NCI-H187 (cell line): ENCODE results near the gene LCP2.

Experiments
- DNase-seq, 2 experiments: peaks; one replicate each; lab custom pipeline; 2025; lab: John Stamatoyannopoulos, UW

Gene LCP2

DNA sequence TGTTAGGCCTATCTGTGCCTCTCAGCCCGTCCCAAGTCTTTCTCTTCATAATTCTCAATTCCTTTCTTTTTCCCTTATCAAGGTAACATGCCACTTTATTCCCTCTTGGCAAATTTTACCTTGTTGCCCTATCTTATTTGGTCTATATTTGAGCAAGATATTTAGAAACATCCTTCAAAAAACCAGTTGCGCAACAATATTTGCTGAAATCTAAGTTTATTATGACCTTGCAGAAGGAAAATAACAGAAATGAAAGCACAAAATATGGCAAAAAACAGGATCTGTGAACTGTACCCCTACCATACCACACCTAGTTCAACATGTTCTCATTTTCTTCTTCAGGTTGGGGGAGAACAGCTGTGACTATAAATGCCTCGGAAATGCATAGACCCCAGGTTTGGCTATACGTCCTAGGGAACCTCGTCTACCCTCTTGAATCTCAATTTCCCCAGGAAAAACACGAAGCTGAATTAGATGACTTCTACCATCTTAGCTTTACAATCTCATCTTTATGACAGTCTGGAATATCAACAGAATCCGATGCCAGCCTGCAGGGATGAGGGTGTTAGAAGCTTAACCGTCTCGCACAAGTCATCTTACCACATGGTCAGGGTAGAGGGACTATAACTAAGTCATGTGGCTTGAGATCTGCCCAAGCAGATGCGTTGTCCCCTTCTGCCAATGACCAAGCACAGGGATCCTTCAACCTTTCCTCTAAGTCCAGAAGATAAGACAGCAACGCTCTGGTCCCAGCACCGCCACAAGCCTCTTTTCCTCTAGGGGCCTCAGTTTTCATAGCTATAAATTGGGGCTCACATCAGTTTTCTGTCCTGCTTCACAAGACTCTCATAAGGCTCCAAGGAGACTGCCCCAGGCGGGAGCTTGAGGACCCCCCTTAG, 1.3 kb downstream of the LCP2 start:
- no peak for DNase-seq

DNA sequence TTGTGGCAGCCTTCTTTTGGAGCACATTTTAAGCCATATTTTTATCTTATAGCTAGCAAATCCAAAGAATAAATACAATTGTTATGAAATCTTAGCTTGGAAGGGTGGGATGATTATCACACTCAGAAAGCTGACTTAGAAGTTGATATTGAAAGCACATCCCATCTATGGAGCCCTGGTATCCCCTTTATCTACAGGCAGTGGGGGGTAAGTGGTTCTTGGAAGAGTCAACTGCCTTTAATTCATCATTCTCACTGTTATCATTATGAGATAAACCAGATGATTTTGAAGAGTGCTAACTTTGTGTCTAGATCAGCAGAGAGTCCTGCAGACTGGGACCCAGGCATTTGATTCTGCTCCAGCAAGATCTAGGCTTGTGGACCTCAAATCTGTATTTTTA, 3.0 kb downstream of the LCP2 start:
- DNase-seq, result no peak

GRCh38 chr5:170294057-170294456, 3.5 kb downstream of the LCP2 start:
- no peak for DNase-seq

- DNase-seq, result no peak
These were observed 4.3 kb downstream of the LCP2 start for GRCh38 chr5:170293273-170293672.

DNA sequence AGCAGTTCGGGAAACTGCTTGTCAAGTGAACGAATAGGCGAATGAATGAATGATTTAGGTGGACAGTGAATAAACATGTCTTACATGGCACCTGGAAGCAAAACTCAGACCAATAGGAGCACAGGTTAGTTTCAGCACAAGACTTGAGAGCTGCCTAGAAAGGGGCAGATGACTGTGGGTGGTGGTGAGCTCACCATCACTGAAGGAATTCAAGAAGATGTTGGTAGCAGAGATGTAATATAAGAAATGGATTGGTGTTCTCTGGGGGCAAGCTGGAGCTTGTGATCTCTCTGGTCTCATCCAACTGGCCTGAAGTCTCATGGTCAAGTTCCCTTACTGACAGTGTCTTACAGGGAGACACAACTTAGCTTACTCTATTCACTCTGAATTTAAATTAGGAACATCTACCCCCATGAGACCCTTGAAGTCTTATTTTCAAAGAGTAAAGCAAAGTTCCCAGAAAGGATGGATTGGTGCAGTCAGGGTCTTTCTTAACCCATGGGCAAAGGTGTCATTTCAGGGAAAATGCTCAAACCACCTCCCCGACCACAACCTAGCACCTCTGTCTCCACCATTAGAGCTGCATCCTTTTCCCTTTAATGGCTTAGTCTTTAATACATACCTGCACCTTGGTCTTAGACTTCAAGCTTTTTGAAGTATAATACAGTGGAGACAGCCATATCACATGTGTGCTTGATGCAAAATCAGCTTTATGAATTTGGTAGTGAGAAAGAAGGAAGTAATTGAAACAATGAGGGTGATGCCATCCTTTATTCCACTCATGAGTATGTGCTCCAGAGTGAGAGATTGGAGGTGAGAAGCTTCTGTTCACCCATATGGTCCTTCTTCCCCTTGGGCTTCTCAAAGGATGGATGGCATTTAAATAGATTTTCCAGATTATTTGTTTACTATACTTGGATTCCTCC, 5.1 kb downstream of the LCP2 start:
- no peak for DNase-seq

- no peak for DNase-seq
These were observed 7.1 kb downstream of the LCP2 start for GRCh38 chr5:170290498-170290897.

GRCh38 chr5:170289764-170290163, 7.8 kb downstream of the LCP2 start:
- no peak for DNase-seq

- no peak for DNase-seq
These were observed 8.5 kb downstream of the LCP2 start for GRCh38 chr5:170289121-170289520.

- no peak for DNase-seq
These were observed 9.0 kb downstream of the LCP2 start for GRCh38 chr5:170288551-170288950.

- no peak for DNase-seq
These were observed 9.4 kb downstream of the LCP2 start for GRCh38 chr5:170288151-170288550.

GRCh38 chr5:170287532-170287931, 10.0 kb downstream of the LCP2 start:
- DNase-seq, result no peak

DNA sequence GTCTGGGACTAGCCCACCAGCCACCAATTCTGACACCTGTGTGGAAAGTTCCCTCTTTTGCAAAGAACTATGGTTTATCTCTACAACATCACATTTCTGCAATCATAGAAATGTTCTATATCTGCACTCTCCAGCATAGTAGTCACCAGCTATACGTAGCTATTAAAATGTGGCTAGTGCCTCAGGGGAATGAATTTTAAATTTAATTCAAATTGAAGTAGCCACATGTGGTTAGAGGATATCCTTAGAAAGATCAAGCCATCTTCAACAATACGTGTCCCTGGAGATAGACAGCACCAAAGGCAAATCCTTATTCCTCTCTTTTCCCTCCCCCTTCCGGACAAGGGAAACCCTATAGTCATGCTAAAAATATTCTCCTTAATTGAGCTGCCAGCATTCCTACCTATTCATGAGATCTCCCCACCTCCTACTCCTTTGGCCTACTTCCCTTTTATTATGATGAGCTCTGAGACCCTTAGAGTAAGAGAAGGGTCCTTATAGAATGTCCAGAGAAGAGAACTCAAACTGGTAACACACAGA, 11.1 kb downstream of the LCP2 start:
- no peak for DNase-seq

DNA sequence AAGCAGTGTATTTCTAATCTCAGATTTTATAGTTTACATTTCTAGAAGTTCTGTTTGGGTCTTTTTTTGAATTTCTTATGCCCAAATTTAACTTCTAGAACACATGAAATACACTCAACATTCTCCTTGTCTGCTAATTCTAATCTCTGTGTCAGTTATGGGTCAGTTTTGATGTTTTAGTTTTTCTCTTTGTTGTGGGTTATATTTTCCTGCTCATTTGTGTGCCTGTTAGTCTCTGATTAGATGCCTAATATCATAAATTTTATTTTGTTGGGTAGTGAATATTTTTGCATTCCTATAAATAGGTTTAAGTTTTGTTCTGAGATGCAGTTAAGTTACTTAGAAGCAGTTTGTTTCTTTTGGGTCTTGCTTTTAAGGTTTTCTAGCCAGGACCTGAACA, 12.4 kb downstream of the LCP2 start:
- no peak for DNase-seq

DNA sequence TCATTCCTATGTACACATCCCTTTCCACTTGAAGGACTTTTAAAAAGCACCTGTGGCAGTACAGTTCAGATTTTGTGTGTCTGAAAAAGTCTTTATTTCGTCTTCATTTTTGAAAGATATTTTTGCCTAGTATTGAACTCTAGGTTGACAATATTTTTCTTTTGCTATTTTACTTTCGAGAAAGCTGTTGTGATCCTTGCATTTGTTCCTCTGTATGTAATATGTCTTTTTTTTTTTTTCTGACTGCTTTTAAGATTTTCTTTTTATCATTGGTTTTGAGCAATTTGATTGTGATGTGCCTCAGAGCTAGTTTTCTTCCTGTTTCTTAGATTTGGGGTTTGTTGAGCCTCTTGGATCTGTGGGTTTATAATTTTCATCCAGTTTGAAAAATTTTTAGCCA, 13.3 kb downstream of the LCP2 start:
- DNase-seq, result no peak

- no peak for DNase-seq
These were observed 14.3 kb downstream of the LCP2 start for GRCh38 chr5:170283296-170283695.

- DNase-seq, result no peak
These were observed 17.5 kb downstream of the LCP2 start for GRCh38 chr5:170280011-170280493.

DNA sequence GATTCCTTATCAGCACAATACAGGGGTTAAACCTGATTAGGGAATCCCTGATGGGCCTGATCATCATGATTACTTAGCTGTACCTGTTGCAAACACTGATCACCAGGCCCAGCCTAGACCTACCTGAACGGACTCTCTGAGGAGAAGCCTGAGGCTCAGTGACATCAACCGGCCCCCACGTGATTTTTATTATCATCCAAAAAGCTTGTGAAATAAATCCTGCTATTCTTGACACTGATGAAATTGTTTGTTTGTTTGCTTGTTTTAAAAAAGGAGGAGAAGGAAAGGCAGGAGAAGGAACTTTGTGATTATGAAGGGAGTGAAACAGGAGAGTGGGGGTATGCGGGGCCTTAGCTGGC, 18.1 kb downstream of the LCP2 start:
- no peak for DNase-seq

GRCh38 chr5:170278611-170279458, 18.7 kb downstream of the LCP2 start:
- no peak for DNase-seq

DNA sequence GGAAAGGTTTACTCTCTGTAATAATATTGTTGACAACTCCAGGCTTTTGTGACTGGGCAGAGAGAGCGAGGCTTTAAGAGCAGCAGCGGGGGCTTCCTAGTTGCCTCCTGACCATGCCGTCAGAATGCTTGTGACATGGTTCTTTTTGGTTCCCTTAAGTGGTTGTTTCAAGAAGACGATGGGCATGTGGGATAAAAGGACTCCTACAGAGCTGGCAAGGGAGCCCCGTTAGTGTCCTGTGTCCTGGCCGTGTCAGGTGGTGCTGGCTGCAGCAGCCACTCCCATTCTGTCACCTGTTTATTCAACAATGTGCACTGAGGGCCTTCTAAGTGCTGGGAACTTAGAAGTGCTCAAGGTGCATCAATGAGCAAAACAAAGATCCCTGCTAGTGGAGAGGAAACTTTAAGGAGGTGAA, 19.7 kb downstream of the LCP2 start:
- DNase-seq, result no peak

DNA sequence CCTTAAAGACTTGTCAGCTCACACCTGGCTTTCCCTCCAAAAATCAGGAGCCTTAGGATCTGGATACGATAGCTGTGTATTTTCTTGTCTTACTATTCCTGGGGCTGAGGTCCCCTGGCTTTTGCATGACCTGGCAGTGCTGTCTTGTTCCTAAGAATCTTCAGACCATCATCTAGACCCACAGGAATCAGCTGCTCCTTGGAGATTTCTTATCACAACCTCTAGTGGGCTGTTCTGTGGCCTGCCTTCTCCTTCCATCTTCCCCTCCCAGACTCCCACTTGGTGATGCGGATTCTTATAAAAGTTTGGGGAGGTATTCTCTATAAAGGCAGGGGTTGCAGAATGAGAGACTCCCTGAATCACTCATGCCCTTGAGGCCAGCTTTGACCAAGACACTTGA, 21.4 kb downstream of the LCP2 start:
- no peak for DNase-seq

DNA sequence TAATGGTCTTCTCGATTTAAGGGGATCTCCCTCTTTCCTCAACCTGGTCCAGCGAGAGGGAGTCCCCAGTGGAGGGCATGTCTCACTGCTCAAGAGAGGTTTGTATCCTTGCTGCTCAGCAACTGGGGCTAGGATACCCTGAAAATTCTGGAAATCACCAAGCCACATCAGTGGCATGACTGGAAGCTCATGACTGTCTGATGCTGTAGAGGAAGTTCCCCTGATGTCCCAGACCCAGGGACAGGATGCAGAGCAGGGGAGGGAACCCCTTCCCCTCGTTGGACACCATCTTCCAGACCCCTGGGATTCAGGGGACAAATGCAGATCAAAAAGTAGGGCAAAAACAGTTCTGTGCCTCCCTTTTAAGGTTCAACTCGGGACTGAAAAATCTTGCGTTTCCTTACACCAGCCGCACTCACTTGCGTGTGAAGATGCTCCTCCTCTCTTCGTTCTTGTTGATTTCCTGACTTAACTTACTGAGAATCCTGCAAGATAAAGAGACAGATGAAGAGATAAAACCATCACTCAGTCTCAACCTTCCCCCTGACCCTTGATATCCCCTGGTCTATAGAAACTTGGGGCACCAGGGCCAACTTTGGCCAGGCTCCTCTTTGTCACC, 22.1 kb downstream of the LCP2 start:
- no peak for DNase-seq
